HL-60 (cell line): ENCODE results near the gene CYSRT1.

Source experiments
- POLR2AphosphoS5 ChIP-seq: IDR thresholded peaks from 2 replicates; pipeline ENCODE4 v1.6.1; 2012; ENCODE audit warnings: low read depth
- TF ChIP-seq, protein P1 (sequence below): IDR thresholded peaks from one replicate; pipeline ENCODE4 v1.5.1; 2011; ENCODE audit warnings: low read length, control low read depth, inconsistent platforms; ENCODE audit not compliant: insufficient read depth

- TF ChIP-seq, protein P1, sequence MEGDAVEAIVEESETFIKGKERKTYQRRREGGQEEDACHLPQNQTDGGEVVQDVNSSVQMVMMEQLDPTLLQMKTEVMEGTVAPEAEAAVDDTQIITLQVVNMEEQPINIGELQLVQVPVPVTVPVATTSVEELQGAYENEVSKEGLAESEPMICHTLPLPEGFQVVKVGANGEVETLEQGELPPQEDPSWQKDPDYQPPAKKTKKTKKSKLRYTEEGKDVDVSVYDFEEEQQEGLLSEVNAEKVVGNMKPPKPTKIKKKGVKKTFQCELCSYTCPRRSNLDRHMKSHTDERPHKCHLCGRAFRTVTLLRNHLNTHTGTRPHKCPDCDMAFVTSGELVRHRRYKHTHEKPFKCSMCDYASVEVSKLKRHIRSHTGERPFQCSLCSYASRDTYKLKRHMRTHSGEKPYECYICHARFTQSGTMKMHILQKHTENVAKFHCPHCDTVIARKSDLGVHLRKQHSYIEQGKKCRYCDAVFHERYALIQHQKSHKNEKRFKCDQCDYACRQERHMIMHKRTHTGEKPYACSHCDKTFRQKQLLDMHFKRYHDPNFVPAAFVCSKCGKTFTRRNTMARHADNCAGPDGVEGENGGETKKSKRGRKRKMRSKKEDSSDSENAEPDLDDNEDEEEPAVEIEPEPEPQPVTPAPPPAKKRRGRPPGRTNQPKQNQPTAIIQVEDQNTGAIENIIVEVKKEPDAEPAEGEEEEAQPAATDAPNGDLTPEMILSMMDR: no peak
- no peak for TF ChIP-seq POLR2AphosphoS5
Measured at GRCh38 chr9:137247916-137248175, 22.9 kb downstream of the CYSRT1 start.
